HCT116 (cell line): ENCODE measurements around the gene MBOAT1.

Experiments
- CBX3 ChIP-seq: IDR thresholded peaks from 2 replicates; pipeline ENCODE4 v1.6.1; 2012; ENCODE audit warnings: low read depth
- CTCF ChIP-seq, 3 experiments: fragments of 200-600 bp in 1 of 3; sonication (generic) in 1 of 3; IDR thresholded peaks in 2 of 3; conservative IDR thresholded peaks in 1 of 3; 2 replicates each; pipeline ENCODE4 v1.5.1; 2012 to 2017; ENCODE audit warnings: low read depth in 2 of 3, low read length in 2 of 3, antibody characterized with exemption in 1 of 3, borderline replicate concordance in 1 of 3, control low read depth in 1 of 3, mild to moderate bottlenecking in 1 of 3, mixed read lengths in 1 of 3, mixed run types in 1 of 3, moderate library complexity in 1 of 3; ENCODE audit not compliant: insufficient read depth in 1 of 3
- EZH2 ChIP-seq: fragments of 200-600 bp; sonication (generic); IDR thresholded peaks from 2 replicates; pipeline ENCODE4 v1.6.1; 2017; ENCODE audit warnings: antibody characterized with exemption, mixed run types
- EZH2phosphoT487 ChIP-seq: fragments of 200-600 bp; IDR thresholded peaks from 2 replicates; pipeline ENCODE4 v1.6.1; 2018; ENCODE audit warnings: antibody characterized with exemption, borderline replicate concordance
- FOSL1 ChIP-seq: IDR thresholded peaks from 2 replicates; pipeline ENCODE4 v1.6.1; 2012; ENCODE audit warnings: low read depth
- POLR2A ChIP-seq: IDR thresholded peaks from 2 replicates; pipeline ENCODE4 v1.7.0; 2011; ENCODE audit warnings: borderline replicate concordance; ENCODE audit not compliant: insufficient read depth, insufficient read length; ENCODE audit errors: extremely low read depth
- POLR2AphosphoS5 ChIP-seq: IDR thresholded peaks from 2 replicates; pipeline ENCODE4 v1.6.1; 2011; ENCODE audit warnings: mild to moderate bottlenecking, low read depth, low read length, moderate library complexity
- SIN3A ChIP-seq: IDR thresholded peaks from 2 replicates; pipeline ENCODE4 v1.6.1; 2012; ENCODE audit warnings: low read depth
- ZFX ChIP-seq: fragments of 450-650 bp; IDR thresholded peaks from 2 replicates; pipeline ENCODE4 v1.6.1; 2017
- ZNF274 ChIP-seq: fragments of 200-500 bp; sonication (Bioruptor generic); IDR thresholded peaks from 2 replicates; pipeline ENCODE4 v1.6.1; 2014; ENCODE audit warnings: mild to moderate bottlenecking, low read depth, low read length, inconsistent platforms
- TF ChIP-seq, protein P1 (sequence below): IDR thresholded peaks from 2 replicates; pipeline ENCODE4 v1.6.1; 2011; ENCODE audit warnings: mild to moderate bottlenecking, low read length, moderate library complexity; ENCODE audit not compliant: insufficient replicate concordance; ENCODE audit errors: extremely low read depth

DNA sequence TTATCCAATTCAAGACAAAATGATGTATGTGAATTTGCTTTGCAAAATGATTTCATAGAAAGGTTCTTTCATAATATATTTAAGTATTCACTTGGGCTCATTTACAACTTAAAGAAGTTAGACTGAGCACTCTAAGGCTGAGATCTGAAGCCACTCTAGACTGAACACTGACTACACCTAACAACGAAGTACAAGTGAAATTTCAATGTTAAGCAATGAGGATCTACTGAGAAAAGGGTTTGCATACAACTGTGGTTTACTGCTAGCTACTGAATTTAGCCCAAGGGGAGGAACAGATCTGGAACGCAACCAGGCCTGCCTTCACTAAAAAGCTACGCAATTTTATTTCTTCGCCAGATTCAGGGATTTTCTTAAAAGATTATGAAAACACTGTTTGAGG lies 106.4 kb downstream of the MBOAT1 start:
- no peak for TF ChIP-seq POLR2AphosphoS5
- no peak for TF ChIP-seq ZFX
- no peak for TF ChIP-seq POLR2A
- TF ChIP-seq CTCF (IDR thresholded peaks at IDR 0.05 in 2 of 3, conservative IDR thresholded peaks at IDR 0.05 in 1 of 3; ENCODE audit: borderline replicate concordance in 1 of 3, insufficient read depth in 1 of 3, low read depth in 2 of 3, low read length in 2 of 3): no peak
- TF ChIP-seq SIN3A: no peak
- TF ChIP-seq FOSL1: no peak
- no peak for TF ChIP-seq EZH2phosphoT487
- no peak for TF ChIP-seq CBX3
- no peak for TF ChIP-seq EZH2
- TF ChIP-seq ZNF274: no peak
- TF ChIP-seq, protein P1, sequence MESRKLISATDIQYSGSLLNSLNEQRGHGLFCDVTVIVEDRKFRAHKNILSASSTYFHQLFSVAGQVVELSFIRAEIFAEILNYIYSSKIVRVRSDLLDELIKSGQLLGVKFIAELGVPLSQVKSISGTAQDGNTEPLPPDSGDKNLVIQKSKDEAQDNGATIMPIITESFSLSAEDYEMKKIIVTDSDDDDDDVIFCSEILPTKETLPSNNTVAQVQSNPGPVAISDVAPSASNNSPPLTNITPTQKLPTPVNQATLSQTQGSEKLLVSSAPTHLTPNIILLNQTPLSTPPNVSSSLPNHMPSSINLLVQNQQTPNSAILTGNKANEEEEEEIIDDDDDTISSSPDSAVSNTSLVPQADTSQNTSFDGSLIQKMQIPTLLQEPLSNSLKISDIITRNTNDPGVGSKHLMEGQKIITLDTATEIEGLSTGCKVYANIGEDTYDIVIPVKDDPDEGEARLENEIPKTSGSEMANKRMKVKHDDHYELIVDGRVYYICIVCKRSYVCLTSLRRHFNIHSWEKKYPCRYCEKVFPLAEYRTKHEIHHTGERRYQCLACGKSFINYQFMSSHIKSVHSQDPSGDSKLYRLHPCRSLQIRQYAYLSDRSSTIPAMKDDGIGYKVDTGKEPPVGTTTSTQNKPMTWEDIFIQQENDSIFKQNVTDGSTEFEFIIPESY: no peak
